KMS-11 (cell line): Measurements from ENCODE around the gene RPLP2.

ENCODE experiments used
- H2AFZ ChIP-seq: fragments of 200-600 bp; sonication (generic); 2 replicates; pipeline ENCODE4 v1.6.1; 2016; ENCODE audit warnings: antibody characterized with exemption, mixed run types, low read depth
- H3K27ac ChIP-seq: fragments of 200-600 bp; sonication (generic); 2 replicates; pipeline ENCODE4 v1.6.1; 2016; ENCODE audit warnings: mild to moderate bottlenecking, mixed run types
- H3K27me3 ChIP-seq: fragments of 200-600 bp; sonication (generic); 2 replicates; pipeline ENCODE4 v1.6.1; 2017; ENCODE audit warnings: mild to moderate bottlenecking, low read depth, mixed run types, moderate library complexity; ENCODE audit not compliant: insufficient read depth
- H3K36me3 ChIP-seq: fragments of 200-600 bp; sonication (generic); 2 replicates; pipeline ENCODE4 v1.6.1; 2017; ENCODE audit warnings: mild to moderate bottlenecking, mixed run types; ENCODE audit not compliant: insufficient read depth
- H3K4me1 ChIP-seq: fragments of 200-600 bp; sonication (generic); 2 replicates; pipeline ENCODE4 v1.6.1; 2016; ENCODE audit warnings: mild to moderate bottlenecking, low read depth, mixed run types; ENCODE audit not compliant: poor library complexity, severe bottlenecking
- H3K4me2 ChIP-seq: fragments of 200-600 bp; sonication (generic); 2 replicates; pipeline ENCODE4 v1.7.0; 2016; ENCODE audit warnings: mild to moderate bottlenecking, mixed run types
- H3K4me3 ChIP-seq: fragments of 200-600 bp; sonication (generic); IDR thresholded peaks from 2 replicates; pipeline ENCODE4 v1.6.1; 2017; ENCODE audit warnings: low read depth, low read length, mixed read lengths; ENCODE audit not compliant: insufficient read depth
- H3K79me2 ChIP-seq: fragments of 200-600 bp; sonication (generic); 2 replicates; pipeline ENCODE4 v1.6.1; 2016; ENCODE audit warnings: low read depth, mixed run types; ENCODE audit not compliant: insufficient read depth
- H3K9ac ChIP-seq: fragments of 200-600 bp; sonication (generic); 2 replicates; pipeline ENCODE4 v1.6.1; 2016; ENCODE audit warnings: mild to moderate bottlenecking, mixed run types
- H4K20me1 ChIP-seq: fragments of 200-600 bp; sonication (generic); 2 replicates; pipeline ENCODE4 v1.6.1; 2016; ENCODE audit warnings: mild to moderate bottlenecking, mixed run types; ENCODE audit not compliant: insufficient read depth
- CTCF ChIP-seq: fragments of 200-600 bp; sonication (generic); conservative IDR thresholded peaks from 2 replicates; pipeline ENCODE4 v1.6.1; 2017; ENCODE audit warnings: low read depth, mild to moderate bottlenecking, antibody characterized with exemption, low read length, moderate library complexity, mixed read lengths

The RPLP2 gene

GRCh38 chr11:803467-803742, 6.4 kb upstream of the RPLP2 start:
- Histone ChIP-seq H3K4me2 (no peak overlapping the region; the same call in 1 of the 2 replicates), H3K9ac (no peak overlapping the region), H3K4me1 (peaks cover 27% of the 10 kb centered on the region), H3K27ac (no peak overlapping the region), H3K27me3 (no peaks in the 10 kb centered on the region), H2AFZ (no peak overlapping the region), H3K79me2 (peaks cover 12% of the 10 kb centered on the region; the same call in 1 of the 2 replicates), H3K36me3 (no peaks in the 10 kb centered on the region), H4K20me1 (no peaks in the 10 kb centered on the region), H3K4me3 (no peak overlapping the region)
- no peak for TF ChIP-seq CTCF

- Histone ChIP-seq H3K79me2 (peaks cover 17% of the 10 kb centered on the region; the same call in 1 of the 2 replicates), H3K4me3 (no peak overlapping the region), H3K9ac (no peak overlapping the region), H2AFZ (no peak overlapping the region), H4K20me1 (no peaks in the 10 kb centered on the region), H3K4me1 (peaks cover 23% of the 10 kb centered on the region), H3K27me3 (no peaks in the 10 kb centered on the region), H3K27ac (no peak overlapping the region), H3K4me2 (peak overlapping the region; percentile 86), H3K36me3 (no peaks in the 10 kb centered on the region)
- TF ChIP-seq CTCF = no peak
These were observed 5.8 kb upstream of the RPLP2 start for GRCh38 chr11:803770-804598.

- Histone ChIP-seq H2AFZ (peak overlapping the region; percentile 49), H3K4me2 (peak overlapping the region; percentile 86), H3K4me1 (peaks cover 23% of the 10 kb centered on the region)
These were observed 5.2 kb upstream of the RPLP2 start for GRCh38 chr11:804599-804964.

GRCh38 chr11:808427-809286, 1.1 kb upstream of the RPLP2 start:
- Histone ChIP-seq H3K27ac (peak overlapping the region; percentile 98), H2AFZ (peak overlapping the region; percentile 64), H3K27me3 (no peaks in the 10 kb centered on the region), H3K4me3 (no peak overlapping the region), H3K4me1 (peaks cover 36% of the 10 kb centered on the region), H3K36me3 (peaks cover 6% of the 10 kb centered on the region; the same call in 1 of the 2 replicates), H3K4me2 (peak overlapping the region; percentile 83), H3K79me2 (peaks cover 45% of the 10 kb centered on the region), H3K9ac (peak overlapping the region; percentile 99), H4K20me1 (no peaks in the 10 kb centered on the region)
- TF ChIP-seq CTCF = no peak

More at GRCh38 chr11:804599-804964, 5.2 kb upstream of the RPLP2 start:
- no peak overlapping the region for H3K4me3 ChIP-seq
- H3K27me3 ChIP-seq = no peaks in the 10 kb centered on the region
- H3K9ac ChIP-seq = peak overlapping the region; percentile 50; the same call in 1 of the 2 replicates
- TF ChIP-seq CTCF = no peak
- H3K79me2 ChIP-seq = peaks cover 21% of the 10 kb centered on the region; the same call in 1 of the 2 replicates
- no peaks in the 10 kb centered on the region for H4K20me1 ChIP-seq
- no peaks in the 10 kb centered on the region for H3K36me3 ChIP-seq
- H3K27ac ChIP-seq = no peak overlapping the region
